ENCODE data around the gene PCED1B. TPM values are rescaled to one million over a fixed set of nuclear protein-coding genes. Genes with fewer than 3 reads are reported as not detected.

Gene PCED1B
- polyA plus RNA-seq, 1 donor (not counting 4 experiments of a cell fraction or from before 2014, with no cell fraction given) = 3.2 TPM

DNA sequence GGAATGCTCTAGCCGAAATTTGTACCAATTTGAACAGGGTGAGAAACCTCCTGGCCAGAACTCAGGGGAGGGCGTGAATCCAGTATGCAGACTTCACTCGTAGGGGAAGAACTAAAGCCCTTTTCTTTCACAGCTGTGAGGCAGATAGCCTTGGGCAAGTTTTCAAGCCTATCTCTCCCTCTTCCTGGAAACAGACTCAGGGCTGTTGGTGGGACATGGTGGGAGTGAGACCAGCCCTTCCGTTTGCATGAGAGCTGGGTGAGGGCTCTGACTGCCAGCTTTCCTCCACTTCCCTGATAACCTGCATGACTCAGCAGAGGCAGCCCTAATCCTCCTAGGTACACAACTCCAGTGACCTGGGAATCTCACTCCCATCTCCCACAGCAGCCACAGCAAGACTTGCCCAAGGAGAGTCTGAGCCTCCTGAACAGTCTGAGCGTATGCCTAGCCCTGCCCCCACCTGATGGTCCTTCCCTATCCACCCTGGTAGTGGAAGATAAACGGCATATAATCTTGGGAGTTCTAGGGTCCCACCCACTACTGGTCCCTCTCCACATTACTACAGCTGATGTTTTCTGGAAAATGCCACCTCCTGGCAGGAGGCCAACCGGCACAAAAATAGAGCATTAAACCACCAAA is 170.4 kb downstream of the PCED1B start:
- Histone ChIP-seq H3K9me3 (ENCODE audit: control insufficient read depth, low read depth, low read length) (no peaks in the 10 kb centered on the region), H3K4me1 (ENCODE audit: control insufficient read depth, extremely low read depth, insufficient read depth, low read length) (peaks cover 16% of the 10 kb centered on the region), H4K20me1 (ENCODE audit: control insufficient read depth, extremely low read depth, insufficient read depth, low read length) (no peaks in the 10 kb centered on the region), H3K36me3 (ENCODE audit: control insufficient read depth in 2 of 2, extremely low read depth in 1 of 2, insufficient read depth in 2 of 2, low read length in 2 of 2) (no peaks in the 10 kb centered on the region), H3K27me3 (ENCODE audit: control insufficient read depth, extremely low read depth, insufficient read depth, low read length) (no peaks in the 10 kb centered on the region), H2AFZ (ENCODE audit: control insufficient read depth, low read length) (peak overlapping the region; percentile 15), H3K9me1 (ENCODE audit: control insufficient read depth, extremely low read depth, insufficient read depth, low read length) (no peaks in the 10 kb centered on the region), H3K4me3 (ENCODE audit: control insufficient read depth in 2 of 3, extremely low read depth in 1 of 3, insufficient read depth in 2 of 3, low read depth in 1 of 3, low read length in 3 of 3) (peak overlapping the region in 2 of 3 experiments; percentile 1 to 19), H3K9ac (ENCODE audit: control insufficient read depth, extremely low read depth, insufficient read depth, low read length) (peak overlapping the region; percentile 20), H3K27ac (ENCODE audit: control insufficient read depth, insufficient read depth, low read length) (peak overlapping the region; percentile 33), H3K4me2 (ENCODE audit: control insufficient read depth, extremely low read depth, insufficient read depth, low read depth, low read length) (peak overlapping the region; percentile 30), H3K79me2 (ENCODE audit: control insufficient read depth, insufficient read depth, low read length) (no peaks in the 10 kb centered on the region)
- peak; percentile 41 for FAIRE-seq
- dilution Hi-C loops (cut with MboI; ENCODE audit: extremely low pct_ligation_motif_present, low sequenced_read_pairs) = no loop called here
- TF ChIP-seq, protein P1, sequence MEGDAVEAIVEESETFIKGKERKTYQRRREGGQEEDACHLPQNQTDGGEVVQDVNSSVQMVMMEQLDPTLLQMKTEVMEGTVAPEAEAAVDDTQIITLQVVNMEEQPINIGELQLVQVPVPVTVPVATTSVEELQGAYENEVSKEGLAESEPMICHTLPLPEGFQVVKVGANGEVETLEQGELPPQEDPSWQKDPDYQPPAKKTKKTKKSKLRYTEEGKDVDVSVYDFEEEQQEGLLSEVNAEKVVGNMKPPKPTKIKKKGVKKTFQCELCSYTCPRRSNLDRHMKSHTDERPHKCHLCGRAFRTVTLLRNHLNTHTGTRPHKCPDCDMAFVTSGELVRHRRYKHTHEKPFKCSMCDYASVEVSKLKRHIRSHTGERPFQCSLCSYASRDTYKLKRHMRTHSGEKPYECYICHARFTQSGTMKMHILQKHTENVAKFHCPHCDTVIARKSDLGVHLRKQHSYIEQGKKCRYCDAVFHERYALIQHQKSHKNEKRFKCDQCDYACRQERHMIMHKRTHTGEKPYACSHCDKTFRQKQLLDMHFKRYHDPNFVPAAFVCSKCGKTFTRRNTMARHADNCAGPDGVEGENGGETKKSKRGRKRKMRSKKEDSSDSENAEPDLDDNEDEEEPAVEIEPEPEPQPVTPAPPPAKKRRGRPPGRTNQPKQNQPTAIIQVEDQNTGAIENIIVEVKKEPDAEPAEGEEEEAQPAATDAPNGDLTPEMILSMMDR (optimal IDR thresholded peaks at IDR 0.05 in 1 of 3, IDR thresholded peaks at IDR 0.05 in 1 of 3, conservative IDR thresholded peaks at IDR 0.05 in 1 of 3; ENCODE audit: extremely low read depth in 1 of 3, insufficient read depth in 2 of 3, low read length in 3 of 3) = no peak
- no peak for TF ChIP-seq EZH2 (IDR thresholded peaks at IDR 0.05; ENCODE audit: low read length)
- no peak for DNase-seq (ENCODE audit: low read depth, low spot score)

- Histone ChIP-seq H3K4me3 (ENCODE audit: control insufficient read depth in 2 of 3, extremely low read depth in 1 of 3, insufficient read depth in 2 of 3, low read depth in 1 of 3, low read length in 3 of 3) (no peak overlapping the region), H2AFZ (ENCODE audit: control insufficient read depth, low read length) (no peak overlapping the region), H3K4me2 (ENCODE audit: control insufficient read depth, extremely low read depth, insufficient read depth, low read depth, low read length) (no peak overlapping the region), H3K9me3 (ENCODE audit: control insufficient read depth, low read depth, low read length) (no peaks in the 10 kb centered on the region), H3K9me1 (ENCODE audit: control insufficient read depth, extremely low read depth, insufficient read depth, low read length) (no peaks in the 10 kb centered on the region), H3K27me3 (ENCODE audit: control insufficient read depth, extremely low read depth, insufficient read depth, low read length) (no peaks in the 10 kb centered on the region), H3K36me3 (ENCODE audit: control insufficient read depth in 2 of 2, extremely low read depth in 1 of 2, insufficient read depth in 2 of 2, low read length in 2 of 2) (no peaks in the 10 kb centered on the region), H3K4me1 (ENCODE audit: control insufficient read depth, extremely low read depth, insufficient read depth, low read length) (peaks cover 16% of the 10 kb centered on the region), H3K9ac (ENCODE audit: control insufficient read depth, extremely low read depth, insufficient read depth, low read length) (no peak overlapping the region), H3K27ac (ENCODE audit: control insufficient read depth, insufficient read depth, low read length) (no peak overlapping the region), H3K79me2 (ENCODE audit: control insufficient read depth, insufficient read depth, low read length) (no peaks in the 10 kb centered on the region), H4K20me1 (ENCODE audit: control insufficient read depth, extremely low read depth, insufficient read depth, low read length) (no peaks in the 10 kb centered on the region)
- no peak for TF ChIP-seq EZH2 (IDR thresholded peaks at IDR 0.05; ENCODE audit: low read length)
- TF ChIP-seq, protein P1 (optimal IDR thresholded peaks at IDR 0.05 in 1 of 3, IDR thresholded peaks at IDR 0.05 in 1 of 3, conservative IDR thresholded peaks at IDR 0.05 in 1 of 3; ENCODE audit: extremely low read depth in 1 of 3, insufficient read depth in 2 of 3, low read length in 3 of 3) = no peak
- DNase-seq (ENCODE audit: low read depth, low spot score) (no peak), FAIRE-seq (no peak)
- dilution Hi-C loops (cut with MboI; ENCODE audit: extremely low pct_ligation_motif_present, low sequenced_read_pairs) = no loop called here
Measured at GRCh38 chr12:47251919-47252318, 172.5 kb downstream of the PCED1B start.

Measured in keratinocyte (primary cell).